ENCODE data around the gene NT5C.
A peak's percentile ranks its signal among the peaks of the same experiment; 100 is the strongest.

NT5C gene

DNA sequence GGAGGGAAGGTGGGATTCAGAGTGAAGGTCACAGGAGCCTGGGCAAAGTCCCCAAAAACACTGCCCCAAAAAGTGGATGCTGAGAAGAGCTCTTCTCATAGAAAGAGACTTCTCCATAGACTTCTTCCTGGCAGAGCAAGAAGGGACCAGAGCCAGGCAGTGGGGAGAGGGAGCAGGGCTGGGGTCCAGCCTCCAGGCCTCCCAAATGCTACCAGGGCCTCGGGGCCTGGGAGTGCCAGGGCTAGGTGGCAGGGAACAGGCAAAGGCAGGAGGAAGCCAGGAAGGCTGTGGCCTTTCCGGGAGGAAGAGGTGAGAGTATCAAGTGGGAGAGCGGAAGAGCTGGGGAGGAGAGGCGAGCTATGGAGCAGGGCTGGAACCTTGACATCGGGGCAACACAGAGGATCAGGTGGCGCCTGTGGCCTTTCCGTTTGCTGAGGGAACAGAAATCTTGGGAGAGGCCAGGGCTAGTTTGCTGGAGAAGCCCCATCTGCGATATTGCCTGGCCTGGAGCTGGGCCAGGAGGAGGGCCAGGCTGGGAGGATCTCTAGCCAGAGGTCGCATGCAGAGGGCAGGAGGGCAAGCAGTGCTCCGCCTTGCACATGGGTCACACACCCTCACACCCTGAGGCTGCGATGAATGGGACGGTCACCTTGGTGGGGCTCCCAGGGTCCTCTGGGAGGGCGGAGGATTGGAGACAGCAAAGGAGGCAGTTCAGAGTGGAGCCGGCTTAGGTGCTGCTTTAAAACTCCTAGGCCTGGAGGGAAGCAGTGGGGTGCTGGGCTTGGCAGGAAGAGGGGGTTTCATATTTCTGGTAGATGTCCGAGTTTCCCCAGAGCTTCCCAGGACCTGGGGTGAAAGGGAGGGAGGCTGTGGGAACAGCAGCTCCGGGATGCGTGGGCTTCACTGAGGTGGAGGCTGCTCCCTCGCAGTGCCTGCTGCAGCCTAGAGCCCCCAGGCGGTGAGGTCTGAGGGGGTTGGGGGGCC, 40.4 kb downstream of the NT5C start:
- peak; percentile 31 for DNase-seq

DNA sequence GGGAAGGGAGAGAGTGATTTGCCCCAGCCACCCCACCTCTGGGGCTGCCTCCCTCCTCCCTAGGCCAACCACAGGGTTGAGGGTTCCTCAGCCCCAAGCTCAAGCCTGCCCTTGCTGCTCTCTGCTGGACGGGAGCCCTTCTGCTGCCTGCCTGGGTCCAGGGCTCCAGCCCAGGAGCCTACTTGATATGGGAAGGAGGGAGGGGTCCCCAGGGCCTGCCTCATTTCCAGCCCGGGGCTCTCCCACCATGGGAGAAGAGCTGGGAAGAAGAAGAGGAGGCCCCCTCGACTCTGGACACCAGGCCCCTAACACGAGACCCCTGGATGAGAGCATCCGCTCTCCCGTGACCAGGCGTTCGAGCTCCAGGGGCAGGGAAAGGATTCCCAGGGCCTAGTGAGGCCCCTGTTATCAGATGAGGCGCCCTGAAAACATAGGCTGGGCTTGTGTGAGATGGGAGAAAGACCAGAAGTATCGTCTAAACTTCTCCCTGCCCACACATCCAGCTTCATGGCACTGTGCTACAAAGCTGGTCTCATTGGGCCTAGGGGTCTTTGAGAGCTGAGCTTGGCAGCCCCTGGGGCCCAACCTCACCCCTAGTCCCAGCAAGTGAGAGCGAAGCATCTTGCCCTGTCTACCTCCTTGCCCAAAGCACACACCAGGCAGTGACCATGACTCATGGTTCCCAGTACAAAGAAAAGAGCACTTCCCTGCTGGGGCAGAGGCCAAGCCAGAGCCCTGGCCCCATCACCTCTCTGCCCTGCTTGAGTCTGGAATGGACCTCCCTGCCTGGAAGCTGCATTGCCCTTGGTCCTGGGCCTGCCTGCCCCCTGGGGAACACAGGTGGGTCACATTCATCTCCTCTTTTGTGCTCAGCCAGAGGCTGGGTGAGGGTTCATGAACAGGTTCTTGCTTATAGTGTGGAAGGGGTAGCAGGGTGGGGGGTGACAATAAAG, 42.8 kb downstream of the NT5C start:
- DNase-seq = peak; percentile 64

DNA sequence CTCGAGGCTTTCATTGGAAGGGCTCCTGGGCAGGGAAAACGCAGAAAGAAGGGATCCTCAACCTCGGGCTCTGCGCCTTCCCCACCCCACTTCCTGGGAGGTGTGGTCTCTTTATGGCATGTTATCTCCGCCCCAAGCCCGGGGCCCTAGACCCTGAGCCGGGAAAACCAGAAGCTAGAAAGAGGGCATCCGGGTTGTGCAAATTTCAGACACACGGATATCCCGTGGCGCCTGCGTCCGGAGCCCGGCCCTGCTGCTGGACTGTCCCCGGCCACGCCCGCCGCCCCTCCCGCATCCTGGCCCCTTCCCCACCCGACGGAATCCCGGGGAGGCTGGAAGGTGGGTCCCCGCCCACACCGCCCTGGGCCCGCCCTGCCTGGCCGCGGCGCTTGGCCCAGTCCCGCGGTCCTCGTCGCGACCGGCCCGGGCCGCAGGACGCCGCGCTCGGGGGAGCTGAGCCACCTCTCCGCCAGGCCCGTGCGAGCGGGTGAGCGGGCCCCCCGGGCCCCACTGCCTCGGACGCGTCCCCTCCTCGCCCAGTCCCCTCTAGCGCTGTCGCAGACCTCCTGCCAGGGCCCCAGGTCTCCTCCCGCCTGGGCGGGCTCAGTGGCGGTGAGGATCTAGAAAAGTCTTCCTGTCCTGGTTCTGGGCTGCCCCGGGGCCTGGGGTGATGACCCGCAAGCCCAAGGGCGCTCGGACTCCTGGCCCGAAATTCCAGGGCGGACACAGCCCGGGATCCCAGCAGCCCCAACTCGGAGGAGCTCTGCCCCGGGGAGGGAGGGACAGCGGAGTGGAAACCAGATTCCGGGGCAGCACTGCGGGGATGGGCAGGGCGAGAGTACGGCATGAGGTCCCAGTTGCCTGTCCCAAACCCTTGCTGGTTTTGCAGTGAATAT, 43.7 kb downstream of the NT5C start, which contains the start of gene SLC16A5:
TSS of gene SLC16A5 (plus strand) at position 397 of the 896 bp plus-strand sequence. CDS start 5,683 bp downstream, outside the sequence.
- peak; percentile 91 for DNase-seq

DNA sequence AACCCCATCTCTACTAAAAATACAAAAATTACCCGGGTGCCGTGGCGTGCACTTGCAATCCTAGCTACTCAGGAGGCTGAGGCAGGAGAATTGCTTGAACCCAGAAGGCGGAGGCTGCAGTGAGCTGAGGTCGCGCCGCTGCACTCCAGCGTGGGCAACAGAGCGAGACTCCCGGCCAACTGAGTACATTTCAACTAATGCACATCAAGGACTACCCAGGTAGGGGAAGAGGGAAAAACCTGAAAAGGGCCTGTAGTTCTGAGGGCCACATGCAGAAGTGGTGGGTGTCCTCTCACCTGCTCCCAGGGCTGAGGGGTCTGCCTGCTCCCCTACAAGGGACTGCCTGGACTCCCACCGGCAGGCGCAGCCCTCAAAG, 44.4 kb downstream of the NT5C start:
- no peak for DNase-seq

DNA sequence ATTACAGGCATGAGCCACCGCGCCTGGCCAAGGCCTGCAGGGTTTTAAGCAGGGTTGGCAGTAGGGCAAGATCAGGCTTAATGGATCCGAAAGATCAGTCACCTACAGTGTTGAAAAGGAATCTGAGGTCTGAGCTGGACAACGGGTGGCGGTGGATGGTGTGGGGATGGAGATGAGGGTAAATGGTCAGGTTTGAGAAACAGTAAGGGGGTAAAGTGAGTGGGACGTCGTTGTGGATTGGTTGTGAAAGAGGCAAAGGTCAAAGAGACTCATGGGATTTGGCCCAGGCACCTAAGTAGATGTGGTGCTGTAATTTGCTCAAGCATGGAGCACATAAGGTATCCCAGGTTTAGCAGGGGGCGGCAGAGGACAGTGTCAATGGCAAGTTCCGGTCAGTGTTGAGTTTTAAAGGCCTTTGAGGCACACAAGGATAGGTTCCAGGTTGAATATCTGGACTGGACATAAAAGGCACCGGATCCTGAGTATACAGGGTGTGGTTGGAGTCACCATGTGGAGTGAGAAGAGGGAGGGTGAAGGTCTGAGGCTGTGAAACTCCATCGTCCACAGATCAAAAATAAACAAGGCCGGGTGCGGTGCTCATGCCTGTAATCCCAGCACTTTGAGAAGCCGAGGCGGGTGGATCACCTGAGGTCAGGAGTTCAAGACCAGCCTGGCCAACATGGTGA, 44.9 kb downstream of the NT5C start:
- no peak for DNase-seq

DNA sequence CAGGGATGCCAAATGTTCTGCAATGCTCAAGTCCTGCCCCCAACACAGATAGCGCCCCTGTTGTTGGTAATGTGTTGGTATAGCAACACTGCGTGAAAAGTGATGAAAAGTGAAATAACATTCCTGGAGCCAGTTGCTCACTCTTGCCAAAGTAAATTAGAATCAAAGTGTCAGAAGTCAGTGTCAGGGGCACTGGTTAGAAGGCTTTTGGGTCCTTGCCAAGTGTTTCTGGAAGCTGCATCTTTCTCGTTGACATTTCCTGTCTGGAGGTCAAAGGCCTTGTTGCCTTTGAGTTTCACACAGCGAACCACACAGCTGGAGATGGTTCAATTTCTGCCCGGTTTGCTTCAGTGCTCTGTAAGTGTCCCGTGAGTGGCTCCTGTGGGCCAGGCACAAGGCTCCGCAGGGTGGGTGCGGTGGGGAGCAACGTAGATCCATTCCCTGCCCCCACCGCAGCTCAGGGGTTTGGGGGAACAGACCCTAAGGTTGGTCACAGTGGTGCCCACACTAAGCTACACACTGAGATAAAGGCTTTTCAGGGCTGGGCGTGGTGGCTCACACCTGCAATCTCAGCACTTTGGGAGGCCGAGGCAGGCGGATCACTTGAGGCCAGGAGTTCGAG, 47.4 kb downstream of the NT5C start:
- peak; percentile 38 for DNase-seq

DNA sequence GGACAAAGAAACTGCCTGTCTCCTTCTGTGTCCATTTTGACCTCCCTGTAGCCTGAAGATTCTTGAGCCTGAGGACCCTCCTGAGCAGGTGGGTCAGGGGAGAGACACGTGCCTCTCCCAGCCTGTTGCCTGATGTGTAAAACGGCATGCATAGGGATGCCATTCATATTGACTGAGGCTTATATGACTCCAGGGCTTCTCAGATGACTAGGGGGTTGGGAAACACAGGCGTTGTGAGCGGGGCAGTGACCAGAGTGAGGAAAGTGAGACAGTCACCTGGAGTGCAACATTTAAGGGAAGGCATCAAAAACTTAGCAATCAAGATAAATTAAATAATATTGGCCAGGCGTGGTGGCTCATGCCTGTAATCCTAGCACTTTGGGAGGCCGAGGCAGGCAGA, 48.9 kb downstream of the NT5C start:
- no peak for DNase-seq

DNA sequence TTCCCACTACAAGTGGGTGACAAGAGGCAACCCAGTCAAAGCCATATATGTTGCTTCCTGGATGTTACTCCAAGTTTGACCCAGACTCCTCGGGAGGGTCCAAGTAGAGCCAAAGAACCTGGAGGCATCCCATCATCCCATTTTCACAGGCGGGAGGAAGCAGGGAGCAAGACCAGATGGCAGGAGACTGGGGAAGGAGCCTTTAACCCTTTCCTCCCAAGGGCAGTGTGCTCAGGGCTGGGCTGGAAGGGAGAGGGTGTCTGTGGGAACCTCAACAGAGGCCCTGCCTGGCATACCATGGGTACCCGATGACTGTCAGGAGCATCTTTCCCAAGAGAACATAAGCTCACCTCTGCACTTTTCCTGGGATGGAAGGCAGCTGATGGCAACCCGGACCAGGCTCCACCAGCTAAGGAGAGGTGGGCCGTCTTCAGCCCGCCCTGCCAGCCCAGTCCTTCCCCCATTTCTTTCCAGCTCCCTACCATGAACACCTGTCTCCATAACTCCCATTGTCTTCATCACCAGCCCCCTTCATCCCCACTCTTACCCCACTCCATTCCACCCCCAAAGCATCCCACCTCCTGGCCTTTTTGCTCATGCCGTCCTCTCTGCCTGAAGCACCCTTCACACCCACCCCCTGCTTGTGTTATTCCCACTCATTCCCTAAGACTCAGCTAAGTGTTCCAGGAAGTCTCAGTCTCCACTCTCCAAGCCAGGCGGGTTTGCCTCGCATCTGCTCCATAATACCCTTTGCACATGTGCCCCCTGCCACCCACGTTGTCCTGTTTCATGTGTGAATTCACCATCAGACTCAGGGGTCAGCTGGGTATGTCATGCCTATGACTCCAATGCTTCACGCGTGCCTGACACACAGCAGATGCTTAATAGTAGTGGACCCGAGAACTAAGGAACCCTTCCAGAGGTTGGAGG, 49.7 kb downstream of the NT5C start:
- no peak for DNase-seq
